Motor neuron (in vitro differentiated cells): Measurements from ENCODE around the gene HOXD9. TPM values are rescaled to one million over a fixed set of nuclear protein-coding genes. Genes with fewer than 3 reads are reported as not detected.
A peak's percentile ranks its signal among the peaks of the same experiment; 100 is the strongest.

ENCODE experiments used
- ATAC-seq, 8 experiments: fragments of 200-7000 bp; cut with Tn5 transposase; replicated peaks in 6 of 8; 2 replicates each; pipeline ENCODE4 v1.8.0; 2021; ENCODE audit warnings: mild to moderate bottlenecking in 8 of 8, moderate library complexity in 8 of 8
- H3K27ac ChIP-seq, 2 donors: fragments of 250-450 bp; sonication (Bioruptor Pico); 2 replicates each; pipeline ENCODE4 v1.9.0; 2021; ENCODE audit warnings: antibody characterized with exemption in 2 of 2, mild to moderate bottlenecking in 2 of 2, moderate library complexity in 1 of 2
- H3K4me1 ChIP-seq, 2 donors: fragments of 250-450 bp; sonication (Bioruptor Pico); replicated peaks in 1 of 2; 2 replicates each; pipeline ENCODE4 v1.6.1; 2021; ENCODE audit warnings: antibody characterized with exemption in 2 of 2, mild to moderate bottlenecking in 2 of 2, moderate library complexity in 1 of 2
- H3K4me3 ChIP-seq, 5 donors: fragments of 250-450 bp; sonication (Bioruptor Pico); 2 replicates each; pipeline ENCODE4 v1.9.0; 2021; ENCODE audit warnings: antibody characterized with exemption in 5 of 5, mild to moderate bottlenecking in 5 of 5, moderate library complexity in 4 of 5
- WGBS, 10 experiments: fragments of 450-650 bp; shearing (Covaris generic); methylation state at CpG; one replicate each; pipeline ENCODE4 v1.0.0; 2022; 5-methylcytosine and 5-hydroxymethylcytosine counted together
- in situ Hi-C, 9 experiments: fragments of 400-800 bp; cut with MboI; loops; one replicate each; pipeline ENCODE4 v1.15.0; 2021; ENCODE audit warnings: low sequenced_read_pairs in 9 of 9, low pct_unique_long_range_greater_than_20kb in 2 of 9; ENCODE audit not compliant: unreplicated experiment in 9 of 9
- total RNA-seq, 8 experiments: library from RNA; unstranded; fragments of 300-600 nt; gene quantifications; 2 replicates each; pipeline versions ENCODE4 v1.2.3 to v1.2.4, GENCODE V29; 2022

The HOXD9 gene
- total RNA-seq, 8 experiments from 2014 or later: 2.9 to 11.9 (median 5.7) TPM

DNA sequence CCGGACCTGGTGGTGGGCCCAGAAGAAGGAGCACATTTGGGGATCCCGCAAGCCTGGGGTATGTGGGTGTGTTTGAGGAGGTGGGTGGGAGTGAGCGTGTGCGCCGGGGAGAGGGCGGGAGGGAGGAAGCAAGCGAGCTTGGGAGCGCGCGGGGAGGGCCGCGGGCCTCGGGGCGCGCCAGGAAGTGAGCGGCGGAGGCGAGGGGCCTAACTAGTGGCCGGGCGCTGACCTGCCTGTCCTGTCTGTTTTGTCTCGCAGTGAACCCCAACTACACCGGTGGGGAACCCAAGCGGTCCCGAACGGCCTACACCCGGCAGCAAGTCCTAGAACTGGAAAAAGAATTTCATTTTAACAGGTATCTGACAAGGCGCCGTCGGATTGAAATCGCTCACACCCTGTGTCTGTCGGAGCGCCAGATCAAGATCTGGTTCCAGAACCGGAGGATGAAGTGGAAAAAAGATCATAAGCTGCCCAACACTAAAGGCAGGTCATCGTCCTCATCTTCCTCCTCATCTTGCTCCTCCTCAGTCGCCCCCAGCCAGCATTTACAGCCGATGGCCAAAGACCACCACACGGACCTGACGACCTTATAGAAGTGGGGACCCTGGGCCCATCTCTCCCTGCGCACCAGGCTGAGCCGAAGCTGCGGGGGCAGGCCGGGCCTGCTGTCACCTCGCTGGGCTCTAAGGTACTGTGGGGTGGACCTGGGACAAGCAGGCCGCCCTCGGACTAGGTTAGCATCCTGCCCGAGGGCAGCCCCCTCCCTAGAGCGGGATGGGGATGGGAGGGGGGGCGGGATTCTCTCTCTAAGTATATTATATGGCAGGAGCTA, 30.0 kb downstream of the HOXD9 start:
- in situ Hi-C loops: no loop called here

DNA sequence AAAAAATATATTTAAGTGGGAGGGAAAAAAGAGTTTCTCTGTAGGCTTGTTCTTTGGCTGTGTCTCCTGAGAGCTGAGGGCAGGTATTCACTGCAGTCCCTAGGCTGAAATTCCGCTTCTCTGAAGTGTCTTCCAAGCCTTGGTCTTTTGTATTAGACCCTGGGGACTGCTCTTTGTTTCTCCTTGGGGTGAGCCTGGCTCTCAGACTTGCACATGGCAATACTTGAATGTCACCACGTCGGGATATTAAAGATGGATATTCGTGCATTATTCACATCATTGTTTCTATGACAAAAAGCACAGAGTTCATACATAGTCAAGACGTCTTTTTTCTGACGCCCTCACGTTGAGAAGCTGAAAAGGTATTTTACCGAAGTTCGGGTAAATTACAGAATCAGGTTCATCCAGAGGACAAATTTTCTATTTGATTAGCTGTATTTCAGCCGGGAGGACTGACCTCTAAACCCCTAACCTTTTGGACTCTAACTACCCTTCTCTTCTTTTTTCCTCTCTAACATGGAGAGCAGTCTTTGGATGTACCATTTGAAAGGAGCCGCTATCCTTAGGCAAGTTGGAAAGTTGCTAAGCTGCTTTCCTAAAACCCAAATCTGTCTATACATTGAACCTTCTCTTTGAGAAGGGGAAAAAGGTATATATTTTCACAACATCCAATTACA, 32.2 kb downstream of the HOXD9 start:
- 0 to 98% (median 11%) methylated on average over 2 to 10 of the region's 11 CpGs for WGBS, 10 experiments
- no peak for ATAC-seq
- H3K27ac ChIP-seq: peak overlapping the region in 1 of 2 donors; percentile 85
- H3K4me1 ChIP-seq: peaks cover 51 to 95% of the 10 kb centered on the region in 2 donors
- in situ Hi-C loops: no loop called here
- peak overlapping the region in 2 of 5 donors; percentile 7 to 40 for H3K4me3 ChIP-seq

More for the DNA sequence above, 30.0 kb downstream of the HOXD9 start:
- 0 to 88% (median 3%) methylated on average over 1 to 12 of the region's 48 CpGs; no CpG with 5 or more reads in 6 of the 10 experiments for WGBS, 10 experiments
- peaks cover 60 to 96% of the 10 kb centered on the region in 2 donors for H3K4me1 ChIP-seq
- ATAC-seq: peak in 7 of 8 experiments; percentile 7 to 32 (median 15)
- peak overlapping the region; percentile 26 to 41 (median 39) for H3K4me3 ChIP-seq
- H3K27ac ChIP-seq: peak overlapping the region; percentile 21 to 85

DNA sequence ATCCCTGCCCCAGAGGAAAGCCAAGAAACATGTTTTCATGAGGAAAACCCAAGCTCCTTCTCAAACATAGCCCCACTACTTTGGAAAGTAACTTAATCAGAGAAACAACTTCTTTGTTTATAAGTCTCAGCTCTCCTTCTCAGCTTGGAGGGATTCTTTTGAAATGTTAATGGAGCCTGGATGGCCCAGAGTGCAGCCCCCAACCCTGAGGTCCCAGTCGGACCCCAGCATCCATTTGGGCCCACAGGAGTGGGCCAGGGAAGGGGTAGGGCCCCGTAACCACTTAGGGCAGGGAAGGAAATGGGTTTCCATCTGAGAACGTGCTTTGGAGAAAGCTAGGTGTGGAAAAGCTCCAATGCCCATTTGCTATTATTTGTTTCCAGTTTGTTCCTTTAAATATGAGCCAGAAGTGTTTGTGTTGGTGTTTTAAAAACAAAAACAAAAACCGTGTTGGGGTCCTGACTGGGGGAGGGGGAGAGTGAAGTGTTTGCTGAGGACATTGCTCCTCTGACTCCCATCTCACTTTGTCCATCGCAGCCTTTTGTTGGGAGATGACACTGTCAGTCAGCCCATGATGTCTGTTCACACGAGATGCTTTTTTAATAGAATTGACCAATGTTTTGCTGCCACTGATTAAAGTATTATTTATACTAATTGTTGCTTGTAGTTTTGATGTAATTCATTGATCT, 33.0 kb downstream of the HOXD9 start:
- H3K4me1 ChIP-seq: peaks cover 46 to 95% of the 10 kb centered on the region in 2 donors
- WGBS, 10 experiments: 0 to 92% (median 25%) methylated on average over 1 to 4 of the region's 6 CpGs; no CpG with 5 or more reads in 2 of the 10 experiments
- peak overlapping the region in 2 of 5 donors; percentile 40 for H3K4me3 ChIP-seq
- H3K27ac ChIP-seq: peak overlapping the region; percentile 27 to 85
- in situ Hi-C loops: no loop called here
- no peak for ATAC-seq

DNA sequence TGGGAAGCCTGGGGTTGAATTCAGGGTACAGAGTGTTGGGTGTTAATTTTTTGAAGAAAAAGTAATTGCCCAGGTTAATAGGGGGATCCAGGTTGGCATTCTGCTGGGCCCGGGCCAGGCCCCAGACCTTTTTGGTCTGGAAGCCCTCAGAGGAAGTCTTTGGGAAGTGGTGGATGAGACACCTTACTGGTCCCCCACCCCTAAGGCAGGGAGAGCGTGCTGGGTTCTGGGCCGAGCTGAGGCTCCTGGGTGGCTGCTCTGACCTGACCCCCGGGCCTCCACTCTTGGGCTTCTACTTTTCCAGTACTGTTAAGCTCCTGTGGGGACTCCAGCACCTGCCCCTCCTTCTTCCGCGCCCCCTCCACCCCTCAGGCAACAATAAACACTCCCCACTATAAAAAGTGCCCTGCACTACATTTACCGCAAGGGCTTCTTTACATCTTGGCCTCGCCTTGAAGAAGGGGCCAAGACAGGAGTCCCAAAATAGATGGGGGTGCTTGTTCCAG, 33.8 kb downstream of the HOXD9 start:
- no peak for ATAC-seq
- in situ Hi-C loops: no loop called here
- 0 to 93% (median 17%) methylated on average over 1 to 3 of the region's 8 CpGs; no CpG with 5 or more reads in 5 of the 10 experiments for WGBS, 10 experiments
- peak overlapping the region; percentile 89 to 94 for H3K27ac ChIP-seq
- peaks cover 39 to 95% of the 10 kb centered on the region in 2 donors for H3K4me1 ChIP-seq
- peak overlapping the region; percentile 20 to 42 (median 40) for H3K4me3 ChIP-seq

DNA sequence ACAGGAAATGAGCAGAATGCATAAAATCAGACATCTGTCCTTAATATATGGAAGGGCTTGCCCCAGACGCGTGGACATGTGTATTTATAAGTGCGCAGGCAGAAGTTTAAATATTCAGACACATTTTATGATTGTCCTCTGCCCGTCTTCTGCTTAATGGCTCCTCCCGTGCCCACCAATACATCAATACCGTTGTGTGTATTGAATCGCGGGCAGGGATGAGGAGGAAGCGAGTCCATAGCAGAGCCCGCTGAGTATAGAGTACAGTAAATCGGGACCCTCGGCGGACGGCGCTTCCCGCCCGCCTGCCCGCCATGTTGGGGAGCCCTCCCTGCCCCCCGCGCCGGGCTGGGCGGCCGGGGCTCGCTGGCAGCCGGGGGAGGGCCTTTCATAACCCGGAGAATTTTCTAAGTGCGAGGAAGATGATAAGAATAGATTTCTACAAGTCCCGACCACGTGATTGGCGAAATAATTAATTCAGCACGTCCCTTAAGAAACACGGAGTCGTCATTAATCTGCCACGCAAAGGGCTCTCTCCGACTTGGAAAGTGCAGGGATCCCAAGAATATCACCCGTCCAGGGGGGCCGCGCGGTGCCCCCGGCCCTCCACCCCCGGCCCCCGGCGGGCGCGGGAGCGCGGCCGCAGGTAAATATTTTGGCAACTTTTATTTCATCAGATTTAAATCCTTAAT, 34.4 kb downstream of the HOXD9 start, which contains the start of gene HOXD3:
Gene HOXD3 (plus strand): TSS at position 501 of the 692 bp plus-strand sequence. CDS start 11,808 bp downstream, outside the sequence.
- Histone ChIP-seq H3K4me1 (peaks cover 39 to 95% of the 10 kb centered on the region in 2 donors), H3K4me3 (peak within 1 kb of the TSS; percentile 20 to 42 (median 40)), H3K27ac (peak within 1 kb of the TSS; percentile 89 to 94)
- in situ Hi-C loops: no loop called here
- WGBS, 10 experiments: 0 to 7% (median 0%) methylated on average over 1 to 18 of the region's 48 CpGs; no CpG with 5 or more reads in 4 of the 10 experiments
- peak in 6 of 8 experiments; percentile 1 to 69 (median 29) for ATAC-seq

DNA sequence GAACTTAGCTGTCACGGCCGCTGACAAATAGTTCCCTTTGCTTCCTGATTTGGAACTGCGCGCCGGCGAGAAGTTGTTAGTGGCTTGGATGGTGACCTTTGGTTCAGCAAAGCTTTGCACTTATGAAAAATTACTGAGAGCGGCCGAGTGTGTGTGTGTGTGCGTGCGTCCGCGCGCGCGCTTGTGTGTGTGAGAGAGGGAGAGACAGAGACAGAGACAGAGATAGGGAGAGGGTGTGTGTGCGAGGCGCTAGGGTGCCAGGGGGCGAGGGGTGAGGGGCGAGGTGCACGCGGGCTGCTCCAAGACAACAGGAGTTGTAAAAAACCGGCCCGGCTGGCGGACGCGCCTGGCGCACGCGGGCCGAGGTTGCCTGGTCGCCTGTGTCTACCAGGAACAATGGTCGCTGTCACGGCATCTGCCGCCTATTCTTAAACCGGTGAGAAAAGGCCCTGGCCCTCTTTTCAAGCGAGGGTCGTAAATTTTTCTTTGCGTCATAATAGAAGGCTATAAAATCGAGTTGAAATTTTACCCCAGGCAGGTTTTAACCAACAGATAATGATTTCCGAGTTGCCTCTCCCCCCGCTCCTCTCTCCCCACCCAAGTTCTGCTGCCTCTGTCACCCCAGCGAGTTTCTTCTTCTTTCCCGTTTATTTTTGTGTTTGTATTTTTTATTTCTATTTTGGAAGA, 35.1 kb downstream of the HOXD9 start:
- Histone ChIP-seq H3K4me1 (peaks cover 39 to 99% of the 10 kb centered on the region in 2 donors), H3K27ac (peak overlapping the region; percentile 89 to 94), H3K4me3 (peak overlapping the region; percentile 20 to 42 (median 40))
- ATAC-seq: peak; percentile 13 to 64 (median 54)
- in situ Hi-C loops: no loop called here
- WGBS, 10 experiments: 0 to 12% (median 4%) methylated on average over 2 to 20 of the region's 43 CpGs; no CpG with 5 or more reads in 3 of the 10 experiments

DNA sequence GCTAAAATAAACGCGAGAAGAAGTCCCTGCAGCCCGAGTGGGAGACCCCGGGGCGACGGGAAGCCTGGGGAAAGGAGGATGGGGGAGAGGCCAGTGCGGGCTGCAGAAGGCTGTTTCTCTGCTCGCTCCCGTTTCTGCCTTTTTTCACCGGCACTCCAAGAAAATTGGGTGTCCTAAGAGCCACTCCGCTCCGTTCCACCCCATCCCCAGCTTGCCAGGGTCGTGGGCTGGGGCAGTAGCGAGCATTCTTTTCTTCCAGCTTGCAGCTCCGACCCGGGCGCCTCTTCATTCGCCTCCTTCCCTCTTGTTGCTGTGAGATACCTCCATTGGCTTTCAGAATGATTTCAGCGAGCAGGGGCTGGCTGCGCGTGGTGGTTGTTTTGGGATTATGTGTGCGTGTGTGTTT, 35.7 kb downstream of the HOXD9 start:
- H3K27ac ChIP-seq: peak overlapping the region; percentile 89 to 94
- peak overlapping the region; percentile 20 to 42 (median 40) for H3K4me3 ChIP-seq
- peak in 7 of 8 experiments; percentile 4 to 39 (median 18) for ATAC-seq
- peaks cover 37 to 99% of the 10 kb centered on the region in 2 donors for H3K4me1 ChIP-seq
- in situ Hi-C loops: no loop called here
- 0 to 49% (median 0%) methylated on average over 1 to 18 of the region's 22 CpGs for WGBS, 10 experiments

DNA sequence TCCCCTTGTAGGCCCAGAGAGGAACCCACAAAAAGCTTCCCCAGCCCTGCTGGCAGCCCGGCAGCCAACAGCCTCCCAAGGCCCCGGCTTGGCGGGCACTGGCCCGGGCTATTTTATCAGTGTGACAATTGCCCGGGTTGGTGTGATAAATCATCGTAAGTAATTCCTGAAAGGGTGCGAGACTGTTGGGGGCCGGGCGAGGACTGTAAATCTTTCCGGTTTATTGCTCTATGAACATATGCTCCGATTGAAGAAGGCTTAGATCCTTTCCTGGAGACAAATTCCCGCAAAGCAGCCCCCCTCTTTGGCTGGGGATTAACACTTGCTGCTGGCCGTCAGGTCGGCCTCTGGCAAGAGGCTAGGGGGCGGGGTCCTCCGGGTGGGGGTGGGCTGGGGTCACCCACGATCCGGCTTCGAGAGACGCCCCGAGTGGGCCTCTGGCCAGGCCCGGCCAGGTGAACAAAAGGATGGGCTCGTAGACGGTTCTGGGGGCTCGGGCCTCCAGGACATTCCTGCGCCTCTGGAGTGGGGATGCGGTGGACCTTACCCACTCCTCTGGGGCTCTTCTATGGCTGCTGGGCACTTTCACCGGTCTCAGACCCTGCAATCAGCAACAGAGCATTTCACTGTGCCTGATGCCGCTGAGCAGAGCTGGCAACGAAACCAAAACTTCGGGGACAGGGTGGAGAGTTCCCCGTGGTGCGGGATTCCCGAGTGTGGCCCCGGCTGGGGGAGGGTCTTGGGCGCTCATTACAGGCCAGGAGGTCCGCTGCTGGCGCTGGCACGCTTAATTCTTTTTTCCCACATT, 36.5 kb downstream of the HOXD9 start:
- peak in 5 of 8 experiments; percentile 30 to 55 (median 34) for ATAC-seq
- Histone ChIP-seq H3K4me3 (peak overlapping the region; percentile 20 to 42 (median 40)), H3K27ac (peak overlapping the region; percentile 89 to 94), H3K4me1 (peaks cover 43 to 99% of the 10 kb centered on the region in 2 donors)
- in situ Hi-C loops: no loop called here
- 0 to 92% (median 0%) methylated on average over 1 to 8 of the region's 39 CpGs; no CpG with 5 or more reads in 6 of the 10 experiments for WGBS, 10 experiments

DNA sequence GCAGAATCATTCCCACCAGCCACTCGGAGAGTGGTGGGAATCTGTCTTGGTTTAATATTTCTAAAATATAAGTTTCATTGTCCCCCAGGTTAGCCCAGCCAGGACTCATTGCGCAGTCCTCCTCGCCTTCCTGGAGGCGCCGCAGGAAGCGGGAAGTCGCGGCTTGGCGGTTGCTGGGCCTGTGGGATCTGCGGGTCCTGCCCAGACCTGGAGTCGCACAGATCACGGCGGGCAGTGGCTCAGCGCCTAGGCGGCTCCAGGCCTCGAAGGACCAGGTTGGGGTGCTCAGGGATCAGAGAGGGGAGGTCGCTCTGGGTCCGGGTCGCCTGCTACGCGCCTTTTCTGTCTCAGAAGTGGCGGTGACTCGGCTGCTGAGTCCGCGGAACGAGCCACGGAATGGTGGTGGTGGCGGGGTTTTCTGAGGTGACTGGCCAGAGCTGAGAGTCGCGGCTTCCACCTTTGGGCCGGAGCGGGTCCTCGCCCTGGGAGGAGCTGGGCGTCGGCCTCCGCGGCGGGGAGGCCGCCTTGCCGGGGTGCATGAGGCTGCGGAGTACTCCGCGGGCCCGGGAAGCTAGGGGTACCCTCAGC, 37.2 kb downstream of the HOXD9 start:
- 0 to 84% (median 32%) methylated on average over 4 to 13 of the region's 44 CpGs; no CpG with 5 or more reads in 6 of the 10 experiments for WGBS, 10 experiments

DNA sequence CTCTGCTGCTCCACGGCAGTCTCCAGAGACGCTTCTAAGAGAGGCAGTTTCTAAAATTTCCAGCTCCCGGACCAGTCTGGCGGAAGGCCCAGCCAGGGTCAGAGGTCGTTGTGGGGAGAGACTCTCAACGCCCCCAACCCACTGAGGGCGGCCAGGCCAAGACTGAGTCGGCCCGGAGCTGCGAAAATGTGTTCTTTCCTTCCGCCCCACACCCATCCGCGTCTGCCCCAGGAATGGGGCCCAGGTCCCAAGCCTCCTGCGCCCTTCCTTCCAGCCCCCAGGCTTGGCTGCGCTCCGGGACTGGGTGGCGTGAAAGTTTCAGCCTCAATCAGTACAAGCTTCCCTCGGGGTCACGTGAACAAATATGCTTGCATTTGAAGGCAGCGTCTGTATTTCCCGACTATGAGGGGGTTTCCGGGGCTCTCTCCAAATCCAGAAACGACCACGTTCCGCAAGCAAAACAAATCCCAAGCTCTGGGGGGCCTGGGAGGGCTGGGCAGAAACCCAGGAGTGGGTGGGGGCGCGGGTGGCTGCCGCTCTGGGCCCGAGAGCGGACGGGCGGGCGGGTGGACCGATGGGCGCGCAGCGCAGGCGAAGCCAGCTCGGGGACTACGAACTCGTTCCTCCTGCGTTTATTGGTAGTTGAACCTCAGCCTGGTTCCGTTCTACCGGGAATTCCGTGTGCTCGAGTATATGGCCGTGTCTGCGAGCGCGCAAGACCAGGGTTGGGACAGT, 37.9 kb downstream of the HOXD9 start:
- ATAC-seq: peak in 4 of 8 experiments; percentile 2 to 7 (median 4)
- peak overlapping the region; percentile 89 to 94 for H3K27ac ChIP-seq

More for the DNA sequence above, 37.2 kb downstream of the HOXD9 start:
- peak overlapping the region; percentile 20 to 42 (median 40) for H3K4me3 ChIP-seq
- peak overlapping the region; percentile 89 to 94 for H3K27ac ChIP-seq
- ATAC-seq: no peak
- peaks cover 37 to 97% of the 10 kb centered on the region in 2 donors for H3K4me1 ChIP-seq
- in situ Hi-C loops: no loop called here

More for the DNA sequence above, 37.9 kb downstream of the HOXD9 start:
- 0 to 100% (median 7%) methylated on average over 2 to 6 of the region's 50 CpGs; no CpG with 5 or more reads in 3 of the 10 experiments for WGBS, 10 experiments
- in situ Hi-C loops: no loop called here
- Histone ChIP-seq H3K4me1 (peaks cover 31 to 93% of the 10 kb centered on the region in 2 donors), H3K4me3 (peak overlapping the region; percentile 13 to 42 (median 40))
